ENCODE data around the gene TSHZ3.

DNA sequence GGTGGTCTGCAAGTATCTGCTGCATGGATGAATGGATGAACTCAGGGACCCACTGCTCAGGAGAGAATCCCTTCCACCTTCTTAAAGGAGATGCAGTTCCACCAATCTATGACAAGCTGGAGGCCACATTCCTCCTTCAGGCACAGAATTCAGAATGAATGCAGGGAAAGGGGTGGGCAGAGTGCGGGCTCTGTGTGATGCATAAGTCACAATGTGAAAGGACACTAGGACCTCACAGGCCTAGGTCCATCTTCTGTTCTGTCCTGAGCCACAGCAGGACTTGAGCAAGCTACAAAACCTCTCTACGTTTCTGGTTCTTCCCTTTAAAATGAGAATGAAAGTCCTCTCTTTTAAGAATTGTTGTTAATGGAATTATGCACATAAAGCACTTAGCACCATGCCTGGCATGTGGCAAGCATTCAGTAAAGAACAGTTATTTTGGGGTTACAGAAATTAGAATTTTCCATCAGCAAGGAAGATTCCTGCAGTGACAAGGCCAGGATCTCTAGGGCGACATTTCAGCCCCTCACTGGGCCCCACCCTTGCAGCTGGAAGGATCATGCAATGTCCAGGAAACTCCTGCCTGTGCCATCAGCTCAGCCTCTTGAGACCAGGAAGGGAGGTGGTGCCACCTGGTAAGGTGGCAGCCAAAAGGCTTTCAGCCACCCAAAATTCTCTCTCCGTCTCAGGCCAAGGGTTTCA is 38.7 kb downstream of the TSHZ3 start:
- TF ChIP-seq POLR2AphosphoS5 (IDR thresholded peaks at IDR 0.05): no peak
- no peak for TF ChIP-seq EP300 (IDR thresholded peaks at IDR 0.05)
- TF ChIP-seq CTCF (IDR thresholded peaks at IDR 0.05): no peak
- TF ChIP-seq POLR2A (IDR thresholded peaks at IDR 0.05): no peak

All from stomach (tissue), 4 donors.